Inferior parietal cortex (tissue), 1 donor: ENCODE data around the gene HSPD1.

Source experiments
- DNase-seq: peaks from one replicate; pipeline ENCODE4 v3.0.0-alpha.2; 2016; ENCODE audit errors: extremely low spot score

HSPD1 gene

DNA sequence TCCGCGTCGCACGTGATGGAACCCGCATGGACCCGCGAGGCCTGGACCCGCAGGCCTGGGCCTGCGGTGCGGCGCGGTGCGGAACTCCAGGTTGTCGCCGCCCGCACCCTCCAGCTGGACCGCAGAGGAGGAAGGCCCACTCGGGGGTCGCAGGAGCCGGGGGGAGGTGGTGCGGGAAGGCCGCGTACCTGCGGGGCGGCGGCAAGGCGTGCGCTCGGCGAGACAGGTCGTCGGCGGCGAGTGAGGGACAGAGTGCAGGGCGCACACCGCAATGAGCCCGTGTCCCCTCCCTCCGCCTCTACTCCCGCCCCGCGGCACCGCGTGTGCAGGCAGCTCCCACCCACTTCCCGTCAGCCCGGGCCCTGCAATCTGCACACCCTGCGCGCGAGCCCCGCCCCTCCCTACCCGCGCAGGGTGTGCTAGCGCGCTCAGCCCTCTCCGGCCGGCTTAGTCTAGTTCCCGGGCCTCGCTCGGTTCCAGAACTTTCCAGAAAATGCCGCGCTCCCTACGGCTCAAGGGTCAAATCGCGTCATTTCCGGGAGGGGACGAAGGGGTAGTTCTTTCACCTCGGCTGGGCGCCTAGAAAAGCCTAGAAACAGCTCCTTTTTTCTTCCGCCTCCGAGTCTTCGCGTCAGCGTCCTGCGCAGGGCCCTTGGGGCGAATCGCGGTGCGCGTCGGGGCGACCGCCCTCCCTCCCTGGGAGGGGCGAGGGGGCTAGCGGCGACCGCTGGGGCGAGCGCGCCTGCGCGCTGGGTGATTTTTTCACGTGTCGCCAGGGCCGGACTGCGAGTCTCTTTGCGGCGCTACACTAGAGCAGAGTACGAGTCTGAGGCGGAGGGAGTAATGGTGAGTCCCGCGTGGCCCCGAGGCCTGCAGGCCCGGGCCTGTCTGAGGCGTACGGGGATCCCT lies at the start of gene HSPD1, which contains the start of gene HSPE1:
Gene HSPD1, minus strand, starts transcription at position 247 of the 909 bp plus-strand sequence. CDS start 992 bp downstream, outside the sequence.
Gene HSPE1, plus strand, starts transcription at position 786 of the 909 bp plus-strand sequence. Its CDS starts 58 bp downstream, at position 844.
- peak; percentile 100 for DNase-seq

DNA sequence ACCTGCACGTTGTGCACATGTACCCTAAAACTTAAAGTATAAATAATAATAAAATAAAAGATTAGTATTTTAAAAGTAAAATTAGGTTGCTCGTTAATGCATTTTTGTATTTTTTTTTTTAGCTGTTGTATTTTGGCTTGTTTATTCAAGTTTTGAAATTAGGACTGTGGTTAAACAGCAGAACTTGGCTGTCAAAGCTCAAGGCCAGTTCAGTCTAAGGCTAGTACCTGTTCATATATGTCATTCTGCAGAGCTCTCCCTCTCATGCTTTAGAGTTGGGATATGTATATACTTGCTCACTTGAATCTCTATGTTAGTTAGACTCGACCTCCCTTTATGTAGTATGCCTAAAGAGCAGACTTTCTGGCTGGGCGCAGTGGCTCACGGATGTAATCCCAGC lies 48.9 kb upstream of the HSPD1 start:
- no peak for DNase-seq

DNA sequence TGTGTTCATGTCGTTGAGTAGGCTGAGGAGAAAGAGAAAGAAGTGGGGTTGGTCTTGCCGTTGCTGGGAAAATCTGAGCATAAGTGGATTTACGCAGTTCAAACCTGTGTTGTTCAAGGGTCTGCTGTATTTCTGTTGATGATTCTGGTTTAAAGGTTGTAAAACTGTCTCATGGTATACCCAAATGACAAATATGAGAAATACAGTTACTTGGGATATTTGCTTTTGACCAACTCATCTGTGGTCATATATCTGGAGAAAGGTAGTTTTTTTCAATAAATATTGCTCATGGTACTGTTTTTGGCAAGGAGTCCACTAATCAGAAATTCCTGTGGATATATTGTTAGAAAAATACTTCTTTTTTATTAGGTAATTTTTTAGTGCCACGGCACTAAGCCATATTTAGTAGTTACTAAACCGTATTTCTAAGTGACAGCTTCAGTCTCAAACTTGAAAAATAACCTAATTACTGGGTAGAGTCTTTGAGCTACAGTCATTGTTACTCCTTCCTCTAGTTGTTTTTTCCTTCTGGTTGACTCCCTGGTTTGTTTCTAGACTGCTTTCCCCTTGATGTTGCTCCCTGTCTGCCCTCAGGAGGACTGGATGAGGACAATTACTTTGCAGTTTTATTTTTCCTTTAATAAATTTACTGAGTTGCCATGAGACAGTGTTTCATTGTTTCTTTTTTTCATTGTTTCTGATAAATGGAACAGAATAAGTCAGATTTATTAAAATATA lies 47.7 kb upstream of the HSPD1 start:
- no peak for DNase-seq

DNA sequence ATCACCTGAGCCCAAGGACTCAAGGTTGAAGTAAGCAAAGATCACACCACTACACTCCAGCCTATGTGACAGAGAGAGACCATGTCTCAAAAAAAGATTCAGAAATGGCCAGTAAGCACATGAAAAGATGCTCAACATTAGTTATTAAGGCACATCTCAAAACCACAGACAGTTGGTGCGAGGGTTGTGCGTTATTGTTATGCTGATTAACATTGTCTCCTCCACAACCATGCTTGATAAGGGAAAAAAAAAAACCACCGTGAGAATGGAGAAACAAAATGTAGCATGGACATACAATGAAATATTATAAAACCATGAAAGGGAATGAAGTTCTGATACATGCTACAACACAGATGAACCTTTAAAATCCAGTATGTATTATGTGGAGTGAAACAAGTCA lies 43.6 kb upstream of the HSPD1 start:
- no peak for DNase-seq

DNA sequence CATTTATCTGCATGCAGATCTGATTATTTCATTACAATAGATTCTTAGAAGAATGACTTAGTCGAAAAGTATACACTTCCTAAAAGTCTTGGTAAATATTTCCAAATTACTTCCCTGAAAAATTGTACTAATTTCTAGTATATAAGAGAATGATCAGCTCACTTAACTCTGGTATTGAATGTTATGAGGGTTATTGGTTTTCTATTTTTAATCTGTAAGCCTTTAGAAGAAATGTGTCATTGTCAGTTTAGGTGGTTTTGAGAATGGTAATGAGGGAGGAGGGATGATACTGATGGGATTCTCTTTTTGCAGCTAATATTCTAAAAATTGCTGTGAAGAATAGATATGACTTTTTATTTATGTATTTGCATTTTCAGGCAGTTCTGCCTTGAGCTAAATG lies 40.1 kb upstream of the HSPD1 start:
- DNase-seq: no peak

DNA sequence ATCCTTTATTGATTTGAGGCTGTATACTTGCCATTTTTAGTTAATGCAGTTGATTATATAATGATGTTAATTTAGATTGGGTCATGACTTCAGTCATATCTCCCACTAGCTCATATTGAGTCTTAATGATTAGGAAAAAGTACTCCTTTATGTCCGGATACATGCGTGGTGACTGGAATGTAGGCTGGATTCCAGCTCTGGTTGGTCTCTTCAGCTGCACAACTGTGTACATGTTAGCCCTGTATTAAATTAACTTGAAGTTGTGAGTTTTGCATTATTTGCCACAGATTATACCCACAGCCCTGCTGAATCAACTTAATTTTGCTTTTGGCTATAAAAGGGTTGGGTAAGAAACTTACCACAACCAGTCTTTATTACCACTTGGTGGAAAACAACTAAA lies 38.8 kb upstream of the HSPD1 start:
- DNase-seq: no peak

DNA sequence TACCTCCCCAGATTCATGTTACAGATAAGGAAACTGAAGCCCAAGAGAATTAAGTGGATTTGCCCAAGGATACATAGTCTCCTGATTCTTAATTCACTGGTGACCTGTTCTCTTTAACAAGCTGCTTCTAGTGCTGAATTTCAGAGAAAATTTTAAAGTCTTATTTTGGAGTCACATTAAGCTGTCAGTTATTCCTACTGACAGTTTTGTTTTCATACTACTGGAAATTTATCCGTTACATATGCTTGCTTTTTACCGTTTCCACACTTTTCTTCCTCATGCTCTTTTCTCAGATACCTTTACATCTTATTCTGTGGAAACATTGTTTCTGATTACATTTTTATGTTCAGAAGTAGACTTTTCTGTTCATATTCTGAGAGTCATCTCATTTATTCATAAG lies 17.5 kb upstream of the HSPD1 start:
- DNase-seq: no peak

DNA sequence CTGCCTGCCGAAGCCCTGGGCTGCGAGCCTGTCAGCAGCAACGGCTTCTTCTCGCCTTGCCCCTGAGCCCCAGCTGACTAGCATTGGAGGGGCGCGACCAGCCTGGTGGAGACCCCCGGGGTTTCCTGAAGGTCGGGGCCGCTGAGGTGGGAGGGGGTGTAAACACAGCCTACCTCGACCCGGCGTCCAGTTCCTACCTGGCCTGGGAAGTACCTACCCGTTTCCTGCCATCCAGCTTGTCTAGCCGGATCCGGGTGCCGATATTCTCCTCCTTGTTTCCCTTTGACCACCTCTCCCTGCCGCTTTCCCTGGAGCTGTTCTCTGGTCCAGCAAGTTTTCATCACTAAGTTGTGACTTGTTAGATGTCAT lies 16.7 kb upstream of the HSPD1 start:
- no peak for DNase-seq

DNA sequence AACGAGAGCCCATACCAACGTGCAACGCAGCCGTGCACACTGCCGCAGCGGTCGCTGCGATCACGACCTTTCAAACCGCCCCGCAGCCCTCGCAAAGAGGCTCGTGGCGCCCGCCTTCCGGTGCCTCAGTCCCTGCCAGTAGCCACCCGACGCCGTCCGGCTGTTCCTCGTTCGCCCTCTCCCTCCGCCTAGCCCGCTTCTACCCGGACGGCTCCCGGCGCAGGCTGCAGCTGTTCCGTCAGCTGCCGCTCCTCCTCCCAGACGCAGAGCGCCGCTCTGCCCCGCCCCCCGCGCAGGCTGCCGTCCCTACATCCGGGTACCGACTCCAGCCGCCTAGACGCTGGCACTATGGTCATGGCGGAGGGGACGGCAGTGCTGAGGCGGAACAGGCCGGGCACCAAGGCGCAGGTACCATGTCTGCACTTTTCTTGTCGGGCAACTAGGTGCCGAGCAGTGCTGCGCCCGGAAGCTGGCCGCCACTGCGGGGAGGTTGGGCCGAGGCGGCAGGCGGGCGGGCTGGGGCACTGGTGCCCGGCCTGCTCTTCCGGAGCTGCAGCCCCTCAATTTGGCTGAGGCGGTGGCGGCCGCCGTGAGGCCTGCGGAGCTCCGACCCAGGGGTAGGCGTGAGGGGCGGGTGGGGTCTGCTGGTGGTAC lies 16.2 kb upstream of the HSPD1 start, which contains the start of gene MOB4:
Gene MOB4, plus strand, starts transcription at position 328 of the 654 bp plus-strand sequence. Its CDS starts 21 bp downstream, at position 349.
- peak; percentile 94 for DNase-seq

DNA sequence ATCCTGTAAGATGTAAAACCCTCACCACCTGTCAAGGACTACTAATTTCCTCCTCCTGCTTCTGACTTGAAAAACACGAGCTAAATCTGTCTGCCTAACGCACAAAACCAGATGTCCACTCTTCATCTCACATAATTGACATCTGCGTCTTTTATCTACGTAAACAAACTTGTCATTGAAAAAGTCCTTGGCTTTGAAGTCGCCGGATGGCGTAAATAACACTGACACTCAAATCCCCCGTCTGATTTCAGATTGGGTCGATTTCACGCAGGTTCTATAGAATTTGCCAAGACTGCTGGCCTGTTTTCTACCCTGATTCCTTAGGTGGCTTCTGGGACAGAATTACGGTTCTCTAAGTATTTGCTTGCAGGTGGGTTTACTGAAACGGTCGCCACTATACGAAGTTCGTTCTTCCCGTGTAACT lies 15.7 kb upstream of the HSPD1 start:
- DNase-seq: peak; percentile 72

DNA sequence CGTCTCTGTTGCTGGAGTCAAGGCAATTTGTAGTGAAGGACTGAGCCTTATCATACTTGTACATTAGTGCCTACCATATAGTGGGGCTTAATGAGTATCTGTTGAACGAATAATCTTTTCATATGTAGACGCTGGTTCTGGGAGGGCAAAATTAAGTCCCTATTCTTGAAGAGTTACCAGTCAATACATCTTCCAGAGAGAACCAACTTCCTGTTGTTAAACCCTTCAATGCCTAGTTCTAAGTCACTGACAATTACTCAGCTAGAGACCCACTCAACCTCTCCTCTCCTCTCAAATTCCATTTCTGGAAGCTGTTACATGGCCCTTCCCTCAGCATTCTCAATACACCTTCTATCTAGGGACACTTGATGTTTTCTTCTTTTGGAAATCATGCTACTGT lies 15.1 kb upstream of the HSPD1 start:
- DNase-seq: no peak

DNA sequence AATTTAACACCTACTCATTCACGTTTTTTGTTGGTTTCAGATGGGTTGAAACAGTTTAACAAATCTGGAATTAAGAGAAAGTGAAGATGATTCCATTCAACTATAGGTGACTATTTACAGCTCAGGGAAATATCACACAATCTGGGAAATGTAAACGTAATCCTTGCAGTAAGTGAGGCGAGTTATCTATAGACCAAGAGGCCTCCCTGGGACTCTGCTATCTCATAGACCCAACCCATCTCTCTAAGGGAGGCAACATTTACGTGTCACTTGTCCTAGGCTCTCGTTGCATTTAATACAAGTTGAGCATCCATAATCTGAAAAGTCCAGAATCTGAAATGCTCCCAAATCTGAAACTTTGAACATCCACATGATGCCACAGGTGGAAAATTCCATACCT lies 14.3 kb upstream of the HSPD1 start:
- no peak for DNase-seq

DNA sequence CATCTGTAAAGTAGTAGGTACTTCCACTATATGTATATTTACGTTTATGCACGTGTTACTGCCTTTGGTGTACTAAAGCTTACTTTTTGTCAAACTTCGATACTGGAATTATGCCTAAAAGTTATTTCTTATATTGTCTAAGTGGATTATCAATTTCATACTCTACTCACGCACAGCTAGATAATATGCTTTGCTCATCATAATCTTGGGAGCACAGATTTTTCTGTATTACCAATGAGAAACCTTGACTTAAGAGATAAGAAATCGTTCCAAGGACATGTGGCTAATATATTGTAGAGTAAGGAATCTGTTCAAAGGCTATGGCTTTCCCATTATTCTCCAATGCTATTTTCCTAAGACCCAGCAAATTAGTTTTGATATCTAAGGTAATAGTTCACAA lies 7.0 kb upstream of the HSPD1 start:
- no peak for DNase-seq

DNA sequence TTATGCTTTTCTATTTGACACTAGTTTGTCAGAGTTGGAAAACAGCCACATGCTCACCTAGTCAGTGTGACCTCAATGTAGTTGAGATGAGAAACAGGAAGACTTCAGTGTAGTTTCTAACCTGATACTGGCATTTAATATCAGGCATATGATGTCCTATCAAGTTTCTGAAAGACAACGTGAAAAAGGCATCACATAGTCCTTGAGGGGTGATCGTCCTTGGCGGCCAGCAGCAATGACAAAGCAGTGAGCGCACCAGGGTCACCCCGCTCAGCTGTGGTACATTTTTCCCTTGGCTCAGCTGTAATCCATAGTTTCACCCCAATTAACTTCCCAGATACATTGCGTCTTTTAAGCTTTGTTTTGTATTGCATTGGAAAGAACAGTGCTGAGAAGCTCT lies 4.9 kb upstream of the HSPD1 start:
- DNase-seq: no peak

DNA sequence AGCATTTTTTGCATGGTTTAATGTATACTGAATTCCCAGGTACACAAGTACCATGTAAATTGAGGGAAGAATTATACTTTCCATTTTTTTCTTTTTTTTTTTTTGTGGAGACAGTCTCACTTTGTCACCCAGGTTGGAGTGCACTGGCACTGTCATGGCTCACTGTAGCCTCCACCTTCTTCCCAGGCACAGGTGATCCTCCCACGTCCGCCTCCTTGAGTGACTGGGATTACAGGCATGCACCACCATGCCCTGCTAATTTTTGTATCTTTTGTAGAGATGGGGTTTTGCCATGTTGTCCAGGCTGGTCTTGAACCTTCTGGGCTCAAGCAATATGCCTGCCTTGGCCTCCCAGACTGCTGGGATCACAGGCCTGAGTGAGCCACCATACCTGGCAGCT lies 4.4 kb upstream of the HSPD1 start:
- DNase-seq: no peak

DNA sequence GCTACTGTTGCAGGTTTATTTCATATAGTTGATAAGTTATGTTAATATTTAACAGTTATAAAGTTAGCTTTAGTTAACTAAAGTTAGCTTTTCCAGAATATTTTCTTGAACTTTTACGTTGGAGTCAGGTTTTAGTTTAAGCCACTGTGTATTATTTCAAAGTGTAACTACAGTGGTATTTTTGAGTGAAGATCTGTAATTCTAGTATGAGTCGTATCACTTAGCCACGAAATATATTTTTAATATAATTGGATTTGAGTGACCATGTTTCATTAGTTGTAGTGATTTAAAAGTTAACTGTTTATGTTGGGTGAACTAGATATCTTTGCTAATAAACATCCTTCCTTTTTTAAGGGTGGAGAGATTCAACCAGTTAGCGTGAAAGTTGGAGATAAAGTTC lies 3.0 kb upstream of the HSPD1 start:
- DNase-seq: no peak

DNA sequence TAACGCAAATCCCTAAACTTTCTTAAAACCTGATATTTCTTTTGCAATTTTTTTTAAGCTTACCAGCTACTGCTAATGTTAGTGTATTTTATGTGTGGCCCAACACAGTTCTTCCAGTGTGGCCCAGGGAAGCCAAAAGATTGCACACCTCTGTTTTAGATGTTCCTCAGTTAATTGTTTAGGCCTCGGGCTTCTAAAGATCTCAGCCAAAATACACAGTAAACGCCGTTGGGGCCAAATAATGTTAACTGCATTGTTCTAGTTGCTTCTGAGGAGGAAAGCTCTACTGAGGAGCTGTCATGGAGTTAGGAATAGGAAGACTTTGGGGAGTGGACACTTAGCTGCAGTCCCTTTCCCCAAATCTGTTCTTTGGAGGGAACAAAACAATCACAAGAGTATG lies 2.6 kb upstream of the HSPD1 start:
- DNase-seq: no peak

DNA sequence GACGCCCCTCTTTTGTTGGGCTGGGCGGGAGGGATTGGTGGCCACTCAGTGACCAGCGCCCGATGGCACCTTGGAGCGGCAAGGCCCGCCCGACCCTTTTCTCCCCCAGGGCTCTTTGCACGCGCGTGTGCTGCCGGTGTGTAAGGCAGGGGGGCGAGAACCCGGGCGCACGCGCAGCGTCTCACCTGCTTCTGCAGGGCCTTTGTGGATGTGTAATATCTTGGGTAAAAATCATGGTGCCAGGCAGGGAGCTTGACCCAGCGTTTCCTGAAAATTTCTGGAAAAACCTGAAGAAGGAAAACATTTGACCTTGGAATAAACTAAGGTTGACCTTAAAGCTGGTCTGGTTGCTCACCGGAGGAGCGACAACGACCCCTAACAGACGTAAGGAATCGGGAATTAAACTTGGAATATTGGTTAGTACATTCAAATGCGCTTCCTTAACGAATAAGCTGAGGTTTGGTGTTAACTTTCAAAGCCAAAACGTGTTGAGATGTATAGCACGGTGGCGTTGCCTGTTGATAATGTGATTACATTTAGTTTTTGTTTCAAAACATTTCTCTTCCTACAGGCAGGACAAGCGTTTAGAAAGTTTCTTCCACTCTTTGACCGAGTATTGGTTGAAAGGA lies 977 bp upstream of the HSPD1 start:
- DNase-seq: peak; percentile 35

DNA sequence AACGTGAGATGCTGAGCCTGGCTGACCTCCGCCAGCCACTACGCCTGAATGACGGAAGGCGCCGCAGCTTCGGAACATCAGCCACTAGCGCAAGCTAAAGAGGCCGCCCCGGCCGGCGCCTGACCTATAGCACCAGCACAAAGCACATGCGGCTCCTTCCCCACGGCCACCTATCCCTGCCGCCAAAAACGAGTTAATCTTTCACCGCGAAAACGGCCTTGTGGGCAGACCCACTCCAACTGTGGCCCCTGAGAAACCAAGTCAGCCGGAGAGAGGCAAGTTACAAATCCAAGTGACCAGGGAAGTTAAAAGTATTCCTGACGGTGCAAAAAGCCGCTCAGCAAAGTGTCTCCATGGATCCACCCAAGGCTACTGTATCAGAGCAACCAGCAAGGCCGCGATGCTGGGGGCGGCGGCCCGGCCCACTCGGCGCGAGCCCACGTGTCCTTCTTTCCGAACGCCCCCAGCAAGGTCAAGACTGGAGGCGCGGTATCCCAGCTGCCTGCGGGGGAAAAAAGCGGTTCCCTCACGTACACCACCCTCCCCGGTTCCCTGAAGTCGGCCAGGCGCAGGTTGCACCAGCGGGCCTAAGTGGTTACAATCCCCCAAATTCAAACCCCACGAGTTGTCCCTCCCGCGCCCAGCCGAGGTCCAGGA lies 575 bp downstream of the HSPD1 start:
- DNase-seq: peak; percentile 31

DNA sequence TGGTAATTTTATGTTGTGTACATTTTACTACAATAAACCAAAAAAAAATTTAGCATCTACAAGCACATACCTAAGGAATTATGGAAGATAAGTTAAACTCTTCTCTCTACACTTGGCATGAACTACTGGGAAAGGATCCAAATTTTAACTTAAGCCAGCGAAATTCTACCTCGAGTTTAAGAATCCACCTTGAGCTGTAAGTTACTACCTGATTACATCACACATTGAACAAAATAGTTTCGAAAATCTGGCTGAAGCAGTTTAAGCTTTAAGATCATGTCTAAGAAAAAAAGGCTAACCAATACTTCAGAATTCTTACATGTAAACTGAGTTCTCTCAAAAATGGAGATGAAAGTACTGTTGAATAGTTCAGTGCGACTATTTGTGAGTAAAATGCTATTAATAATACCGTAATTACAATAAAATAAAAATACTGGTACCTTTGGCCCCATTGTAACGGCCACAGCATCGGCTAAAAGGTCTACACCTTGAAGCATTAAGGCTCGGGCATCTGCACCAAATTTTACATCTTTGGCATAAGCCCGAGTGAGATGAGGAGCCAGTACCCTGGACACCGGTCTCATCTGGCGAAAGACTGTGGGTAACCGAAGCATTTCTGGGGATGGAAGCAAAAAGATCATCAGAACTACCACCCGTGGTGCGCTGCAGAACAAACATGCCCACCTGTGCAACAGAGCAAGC lies 1.3 kb downstream of the HSPD1 start:
- no peak for DNase-seq

DNA sequence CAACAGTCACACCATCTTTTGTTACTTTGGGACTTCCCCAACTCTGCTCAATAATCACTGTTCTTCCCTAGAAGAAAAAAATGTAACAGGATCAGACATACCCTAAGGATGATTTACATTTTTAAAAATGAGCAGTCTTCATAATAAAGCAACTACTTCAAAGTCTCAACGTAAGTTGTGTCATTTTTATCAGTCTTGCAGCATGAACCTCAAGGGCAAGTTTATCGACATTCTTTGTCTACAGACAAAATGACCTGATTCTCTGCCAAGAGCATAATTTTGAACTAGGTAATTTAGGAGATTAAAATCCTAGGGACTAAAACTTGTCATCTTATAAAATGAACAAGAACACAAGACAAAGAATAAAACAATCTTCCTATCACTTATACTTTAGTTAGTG lies 2.3 kb downstream of the HSPD1 start:
- no peak for DNase-seq
